Activated CD8-positive, alpha-beta memory T cell treated with anti-CD3 and anti-CD28 coated beads for 24 hours (primary cell): Measurements from ENCODE around the gene KLF16.
"Not testable (repeated sequence)": the region's sequence is repeated elsewhere in the genome, so short reads cannot be mapped to it uniquely, and the experiment has no call there.

Experiments
- DNase-seq: peaks from one replicate; pipeline ENCODE4 v3.0.0-alpha.2; 2020

The KLF16 gene

DNA sequence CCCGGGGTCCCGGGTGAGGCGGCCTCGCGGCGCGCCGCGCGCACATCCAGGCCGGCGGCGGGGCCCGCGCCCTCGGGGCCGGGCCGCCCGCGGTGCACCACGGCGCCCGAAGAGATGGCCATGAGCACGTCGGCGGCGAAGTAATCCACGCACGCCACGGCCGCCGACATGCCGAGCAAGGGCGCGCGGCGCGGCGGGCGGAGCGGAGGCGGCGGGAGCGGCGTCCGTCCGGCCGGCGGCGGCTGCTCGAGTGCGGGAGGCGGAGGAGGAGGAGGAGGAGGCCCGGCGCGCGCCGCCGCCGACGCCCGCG lies at the start of gene KLF16:
Gene KLF16, minus strand, starts transcription at position 252 of the 310 bp plus-strand sequence. Its CDS starts 82 bp downstream, at position 170.
- DNase-seq, result no peak

DNA sequence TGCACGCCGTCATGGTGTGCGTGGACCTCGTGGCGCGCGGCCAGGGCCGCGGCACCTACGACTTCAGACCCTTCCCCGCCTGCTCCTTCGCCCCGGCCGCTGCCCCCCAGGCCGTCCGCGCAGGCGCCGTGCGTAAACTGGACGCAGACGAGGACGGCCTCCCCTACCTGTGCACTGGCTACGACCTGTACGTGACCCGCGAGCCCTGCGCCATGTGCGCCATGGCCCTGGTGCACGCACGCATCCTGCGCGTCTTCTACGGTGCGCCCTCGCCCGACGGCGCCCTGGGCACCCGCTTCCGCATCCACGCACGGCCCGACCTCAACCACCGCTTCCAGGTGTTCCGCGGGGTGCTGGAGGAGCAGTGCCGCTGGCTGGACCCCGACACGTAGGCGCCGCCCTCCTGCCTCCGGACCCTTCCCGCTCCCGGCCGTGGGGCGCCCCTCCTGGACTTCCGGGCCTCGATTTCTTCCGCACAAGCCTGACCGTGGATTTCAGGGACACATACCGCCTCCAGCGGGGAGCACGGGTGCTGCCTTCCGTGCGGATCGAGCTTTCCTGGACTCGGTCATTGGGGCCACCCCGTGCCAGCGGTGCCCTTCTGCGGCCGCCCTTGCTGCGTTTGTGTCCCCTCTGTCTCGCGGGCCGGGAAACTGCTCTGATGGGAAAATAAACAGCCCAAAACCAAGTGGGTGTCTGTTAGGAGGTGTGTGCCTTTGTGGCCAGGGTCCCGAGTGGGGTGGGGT lies 49.6 kb upstream of the KLF16 start:
- DNase-seq, result no peak

GRCh38 chr19:1911995-1912394 lies 48.6 kb upstream of the KLF16 start:
- no peak for DNase-seq

DNA sequence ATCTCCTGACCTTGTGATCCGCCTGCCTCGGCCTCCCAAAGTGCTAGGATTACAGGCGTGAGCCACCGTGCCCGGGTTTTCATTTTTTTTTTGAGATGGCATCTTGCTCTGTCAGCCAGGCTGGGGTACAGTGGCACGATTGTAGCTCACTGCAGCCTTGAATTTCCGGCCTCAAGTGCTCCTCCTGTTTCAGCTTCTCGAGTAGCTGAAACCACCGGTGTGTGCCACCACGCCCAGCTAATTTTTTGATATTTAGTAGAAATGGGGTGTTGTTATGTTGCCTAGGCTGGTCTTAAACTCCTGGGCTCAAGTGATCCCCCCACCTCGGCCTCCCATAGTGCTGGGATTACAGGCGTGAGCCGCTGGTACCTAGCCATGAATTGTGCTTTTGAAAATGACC lies 47.7 kb upstream of the KLF16 start:
- peak; percentile 67 for DNase-seq

DNA sequence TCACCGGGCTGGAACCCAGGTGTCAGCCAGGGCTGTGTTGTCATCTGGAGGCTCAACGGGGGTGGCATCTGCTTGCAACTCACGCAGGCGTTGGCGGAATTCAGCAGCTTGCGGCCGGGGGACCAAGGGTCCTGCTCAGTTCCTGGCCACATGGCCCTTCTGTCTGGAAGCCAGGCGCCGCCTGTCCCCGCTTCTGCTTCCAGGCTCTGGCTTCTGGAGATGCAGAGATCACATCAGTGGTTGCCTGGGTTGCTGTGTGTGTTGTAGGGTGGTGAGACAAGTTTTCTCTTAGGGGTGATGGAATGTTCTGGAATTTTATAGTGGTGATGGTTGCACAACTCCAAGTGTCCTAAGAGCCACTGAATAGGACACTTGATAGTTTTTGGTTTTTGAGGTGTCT lies 46.8 kb upstream of the KLF16 start:
- DNase-seq, result no peak

- DNase-seq, result no peak
Observed at GRCh38 chr19:1909761-1910080, 46.3 kb upstream of the KLF16 start.

GRCh38 chr19:1908364-1908678 lies 44.9 kb upstream of the KLF16 start:
- no peak for DNase-seq

GRCh38 chr19:1907563-1908363 lies 44.4 kb upstream of the KLF16 start:
- DNase-seq, result no peak

GRCh38 chr19:1906985-1907562 lies 43.7 kb upstream of the KLF16 start:
- DNase-seq, result no peak

DNA sequence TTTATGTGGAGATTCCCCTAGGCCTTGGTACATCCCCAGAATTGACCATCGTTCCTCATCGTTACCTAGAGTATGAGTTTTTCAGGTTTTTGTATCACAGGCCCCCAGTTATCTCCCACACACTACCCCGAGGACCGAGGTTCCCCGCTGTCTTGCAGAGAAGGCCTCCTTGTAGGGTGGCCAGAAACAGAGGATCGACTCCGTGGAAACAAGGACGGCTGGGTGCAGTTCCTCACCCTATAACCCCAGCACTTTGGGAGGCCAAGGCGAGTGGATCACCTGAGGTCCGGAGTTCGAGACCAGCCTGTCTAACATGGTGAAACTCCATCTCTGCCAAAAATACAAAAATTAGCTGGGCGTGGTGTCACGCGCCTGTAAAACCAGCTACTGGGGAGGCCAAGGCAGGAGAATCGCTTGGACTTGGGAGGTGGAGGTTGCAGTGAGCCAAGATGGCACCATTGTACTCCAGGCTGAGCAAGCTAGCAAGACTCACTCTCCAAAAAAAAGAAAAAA lies 42.5 kb upstream of the KLF16 start:
- no peak for DNase-seq

DNA sequence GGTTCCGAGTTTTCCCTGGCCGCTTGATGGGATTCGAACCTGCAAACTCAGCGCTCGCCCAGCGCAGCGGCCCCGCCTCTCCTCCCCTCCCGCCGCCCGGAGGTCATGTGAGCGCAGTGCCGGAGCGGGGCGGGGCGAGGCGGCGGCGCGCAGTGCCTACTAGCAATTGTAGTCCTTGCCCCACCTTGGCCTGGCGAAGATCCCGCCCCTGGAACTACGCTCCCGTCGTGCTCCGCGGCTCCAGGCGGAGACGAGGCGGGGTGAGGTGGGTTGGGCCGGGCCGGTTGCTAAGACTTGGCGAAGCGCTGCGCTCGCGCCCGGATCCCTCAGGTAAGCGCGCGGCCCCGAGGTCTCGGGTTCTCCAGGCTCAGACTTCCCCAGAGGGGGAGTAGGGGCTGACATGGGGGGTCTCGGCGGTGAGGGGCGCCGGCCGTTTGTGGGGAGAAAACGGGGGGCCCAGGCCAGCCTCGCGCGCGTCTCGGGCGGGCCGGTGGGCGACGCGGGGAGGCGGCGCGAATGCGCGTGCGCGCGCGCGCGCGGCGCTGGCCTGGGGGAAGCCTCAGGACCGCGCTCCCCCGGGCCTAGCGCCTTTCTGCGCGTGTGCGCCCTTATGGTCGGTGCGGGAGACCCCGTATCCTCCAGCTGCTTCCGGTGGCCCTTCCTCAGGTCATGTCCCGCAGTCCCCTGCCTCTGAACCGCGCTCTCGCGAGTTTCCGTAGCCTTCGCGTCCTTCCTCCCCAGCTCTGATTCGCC lies 41.9 kb upstream of the KLF16 start, which contains the start of the genes ADAT3 and SCAMP4:
Gene ADAT3, plus strand, starts transcription at position 290 of the 753 bp plus-strand sequence. CDS start 6,649 bp downstream, outside the sequence.
Gene SCAMP4, plus strand, starts transcription at position 290 of the 753 bp plus-strand sequence. CDS start 9,621 bp downstream, outside the sequence.
- peak; percentile 98 for DNase-seq

DNA sequence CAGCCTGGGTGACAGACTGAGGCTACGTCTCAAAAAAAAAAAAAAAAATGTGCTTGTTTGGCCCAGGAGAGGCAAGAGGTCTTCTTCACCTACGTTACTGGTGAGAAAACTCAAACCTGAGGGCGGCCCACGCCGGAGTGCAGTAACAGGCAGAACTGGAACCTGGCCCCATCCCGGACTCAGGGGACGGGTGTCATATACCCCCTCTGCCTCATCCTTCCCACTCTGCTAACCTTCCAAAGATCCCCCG lies 41.4 kb upstream of the KLF16 start:
- DNase-seq, result no peak

GRCh38 chr19:1902923-1903322 lies 39.5 kb upstream of the KLF16 start:
- no peak for DNase-seq

- no peak for DNase-seq
Observed at GRCh38 chr19:1901940-1902404, 38.6 kb upstream of the KLF16 start.

- DNase-seq, result no peak
Observed at GRCh38 chr19:1896508-1896907, 33.1 kb upstream of the KLF16 start.

- no peak for DNase-seq
Observed at GRCh38 chr19:1893791-1894190, 30.4 kb upstream of the KLF16 start.

DNA sequence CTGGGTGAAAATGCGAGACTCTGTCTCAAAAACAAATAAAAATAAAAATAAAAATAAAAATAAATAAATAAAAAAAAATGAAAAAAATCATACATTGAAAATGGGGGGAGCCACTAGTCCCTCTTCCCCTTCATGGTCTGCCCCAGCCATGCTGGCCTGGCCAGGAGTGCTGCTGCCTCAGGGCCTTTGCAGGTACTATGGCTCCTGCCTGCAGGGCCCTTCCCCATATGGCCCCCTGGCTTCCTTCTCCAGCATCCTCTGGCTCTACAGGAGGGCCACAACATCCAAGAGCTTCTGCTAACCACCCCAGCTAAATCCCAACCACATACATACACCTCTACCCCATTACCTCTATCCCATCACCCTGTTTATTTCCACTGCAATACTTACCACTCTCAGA lies 26.5 kb upstream of the KLF16 start:
- DNase-seq, result no peak

DNA sequence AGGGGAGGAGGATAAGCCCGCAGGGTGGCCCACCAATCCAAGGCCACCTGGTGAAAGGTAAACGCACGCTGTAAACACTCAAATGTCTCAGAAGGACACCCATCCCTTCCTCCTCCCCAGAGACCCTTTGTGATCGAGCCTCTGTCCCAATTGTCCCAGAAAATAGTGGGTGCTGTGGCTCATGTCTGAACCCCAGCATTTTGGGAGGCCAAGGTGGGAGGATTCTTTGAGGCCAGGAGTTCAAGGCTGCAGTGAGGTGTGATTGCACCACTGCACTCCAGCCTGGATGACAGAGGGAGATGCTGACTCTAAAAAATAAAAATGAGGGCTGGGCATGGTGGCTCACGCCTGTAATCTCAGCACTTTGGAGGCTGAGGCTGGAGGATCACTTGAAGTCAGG lies 25.0 kb upstream of the KLF16 start:
- DNase-seq, result no peak

DNA sequence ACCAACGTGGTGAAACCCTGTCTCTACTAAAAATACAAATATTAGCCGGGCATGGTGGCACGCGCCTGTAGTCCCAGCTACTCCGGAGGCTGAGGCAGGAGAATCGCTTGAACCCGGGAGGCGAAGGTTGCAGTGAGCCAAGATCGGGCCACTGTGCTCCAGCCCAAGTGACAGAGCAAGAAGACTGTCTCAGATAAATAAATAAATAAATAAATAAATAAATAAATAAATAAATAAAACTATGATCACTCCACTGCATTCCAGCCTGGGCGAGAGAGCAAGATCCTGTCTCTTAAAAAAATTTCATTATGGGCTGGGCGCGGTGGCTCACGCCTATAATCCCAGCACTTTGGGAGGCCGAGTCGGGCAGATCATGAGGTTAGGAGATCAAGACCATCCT lies 23.0 kb upstream of the KLF16 start:
- DNase-seq, result not testable (repeated sequence)

DNA sequence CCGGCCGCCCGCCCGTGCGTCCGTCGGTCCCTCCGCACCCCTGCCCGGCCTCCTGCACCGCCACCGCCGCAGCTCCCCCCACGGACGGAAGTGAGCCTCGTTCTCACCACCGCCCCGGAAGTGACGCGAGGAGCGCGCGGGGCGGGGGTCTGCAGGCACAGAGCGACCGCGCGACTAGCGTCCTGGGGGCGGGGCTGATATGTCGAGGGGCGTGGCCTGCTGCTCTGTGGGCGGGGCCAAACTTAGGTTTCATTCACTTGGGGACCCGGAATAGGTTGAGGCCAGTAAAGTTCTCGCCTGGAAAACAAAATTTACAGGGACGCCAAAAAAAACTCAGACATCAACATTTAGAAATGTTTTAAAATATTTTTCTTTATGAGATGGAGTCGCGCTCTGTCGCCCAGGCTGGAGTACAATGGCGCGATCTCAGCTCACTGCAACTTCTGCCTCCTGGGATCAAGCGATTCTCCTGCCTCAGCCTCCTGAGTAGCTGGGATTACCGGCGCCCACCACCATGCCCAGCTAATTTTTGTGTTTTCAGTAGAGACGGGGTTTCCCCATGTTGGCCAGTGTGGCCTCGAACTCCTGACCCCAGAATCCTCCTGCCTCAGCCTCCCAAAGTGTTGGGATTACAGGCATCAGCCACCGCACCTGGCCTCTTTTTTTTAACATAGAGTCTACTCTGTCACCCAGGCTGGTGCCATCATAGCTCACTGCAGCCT lies 22.2 kb upstream of the KLF16 start, which contains the start of gene ABHD17A:
Gene ABHD17A, minus strand, starts transcription at position 99 of the 722 bp plus-strand sequence. CDS start 3,930 bp downstream, outside the sequence.
- peak; percentile 99 for DNase-seq

DNA sequence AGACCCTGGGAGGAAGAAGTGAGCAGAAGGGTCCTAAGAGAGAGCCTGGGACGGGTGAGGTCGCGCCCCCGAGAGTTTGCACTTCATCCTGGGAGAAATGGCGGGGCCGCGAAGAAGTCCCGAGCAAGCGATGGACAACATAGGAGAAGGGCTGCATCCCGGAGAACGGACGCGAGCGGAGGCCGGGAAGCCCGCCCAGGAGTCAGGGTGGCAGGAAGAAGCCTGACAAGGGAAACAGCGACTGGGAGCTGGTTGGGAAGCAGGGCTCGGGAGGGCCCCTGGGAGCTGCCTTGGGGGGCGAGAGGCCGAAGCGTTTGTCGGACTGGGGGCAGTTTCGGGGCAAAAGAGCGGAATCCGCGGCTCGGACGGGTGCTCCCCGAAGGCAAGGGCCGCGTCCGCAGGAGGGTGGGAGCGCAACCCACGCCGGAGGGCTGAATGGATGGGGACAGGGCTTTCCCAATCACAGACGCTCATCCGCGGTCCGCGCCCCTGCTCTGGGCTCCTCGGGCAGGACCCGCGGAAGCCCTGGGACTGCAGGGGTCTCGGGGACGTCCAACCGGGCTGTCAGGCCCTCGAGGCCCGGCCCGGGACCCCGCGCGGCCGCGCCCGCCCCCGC lies 21.4 kb upstream of the KLF16 start:
- DNase-seq, result no peak

GRCh38 chr19:1884291-1884718 lies 20.9 kb upstream of the KLF16 start:
- peak; percentile 80 for DNase-seq
